NB4 (cell line): ENCODE measurements around the gene BRD3.

Source experiments
- TF ChIP-seq, protein P1 (sequence below): IDR thresholded peaks from 2 replicates; pipeline ENCODE4 v1.6.1; 2011; ENCODE audit warnings: low read depth, low read length
- TF ChIP-seq, protein P2 (sequence below): IDR thresholded peaks from one replicate; pipeline ENCODE4 v1.5.1; 2012; ENCODE audit warnings: low read depth, low read length

DNA sequence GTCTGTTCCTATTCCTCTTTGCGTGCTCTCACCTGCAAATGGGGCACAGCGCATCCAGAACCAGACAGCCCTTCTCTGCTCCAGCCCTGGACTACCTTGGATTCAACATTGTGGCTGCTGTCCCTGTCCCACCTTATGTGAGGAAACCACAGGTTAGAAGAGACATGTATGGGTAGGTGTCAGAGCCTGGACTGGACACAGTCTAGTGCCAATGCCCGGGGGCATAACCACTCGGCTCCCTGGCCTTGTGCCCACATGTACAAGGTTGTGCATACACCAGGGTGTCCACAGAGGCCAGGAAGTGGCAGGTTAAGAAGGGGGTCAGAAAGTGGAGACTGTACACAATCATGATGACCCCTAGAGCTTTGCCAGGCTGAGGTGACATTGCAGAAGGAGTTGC lies 22.1 kb upstream of the BRD3 start:
- TF ChIP-seq, protein P1, sequence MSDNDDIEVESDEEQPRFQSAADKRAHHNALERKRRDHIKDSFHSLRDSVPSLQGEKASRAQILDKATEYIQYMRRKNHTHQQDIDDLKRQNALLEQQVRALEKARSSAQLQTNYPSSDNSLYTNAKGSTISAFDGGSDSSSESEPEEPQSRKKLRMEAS, result no peak
- TF ChIP-seq, protein P2, sequence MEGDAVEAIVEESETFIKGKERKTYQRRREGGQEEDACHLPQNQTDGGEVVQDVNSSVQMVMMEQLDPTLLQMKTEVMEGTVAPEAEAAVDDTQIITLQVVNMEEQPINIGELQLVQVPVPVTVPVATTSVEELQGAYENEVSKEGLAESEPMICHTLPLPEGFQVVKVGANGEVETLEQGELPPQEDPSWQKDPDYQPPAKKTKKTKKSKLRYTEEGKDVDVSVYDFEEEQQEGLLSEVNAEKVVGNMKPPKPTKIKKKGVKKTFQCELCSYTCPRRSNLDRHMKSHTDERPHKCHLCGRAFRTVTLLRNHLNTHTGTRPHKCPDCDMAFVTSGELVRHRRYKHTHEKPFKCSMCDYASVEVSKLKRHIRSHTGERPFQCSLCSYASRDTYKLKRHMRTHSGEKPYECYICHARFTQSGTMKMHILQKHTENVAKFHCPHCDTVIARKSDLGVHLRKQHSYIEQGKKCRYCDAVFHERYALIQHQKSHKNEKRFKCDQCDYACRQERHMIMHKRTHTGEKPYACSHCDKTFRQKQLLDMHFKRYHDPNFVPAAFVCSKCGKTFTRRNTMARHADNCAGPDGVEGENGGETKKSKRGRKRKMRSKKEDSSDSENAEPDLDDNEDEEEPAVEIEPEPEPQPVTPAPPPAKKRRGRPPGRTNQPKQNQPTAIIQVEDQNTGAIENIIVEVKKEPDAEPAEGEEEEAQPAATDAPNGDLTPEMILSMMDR, result no peak
